PC-9 (cell line): Measurements from ENCODE around the gene NFIX. TPM values are rescaled to one million over a fixed set of nuclear protein-coding genes. Genes with fewer than 3 reads are reported as not detected.

Source experiments
- BruUV-seq: library from RNA; stranded (reverse); fragments of 400-500 nt; replicated peaks from 2 replicates; lab custom pipeline; 2021; lab: Mats Ljungman, UMichigan
- CTCF ChIA-PET: fragments of 300-600 bp; sonication (Branson Sonifier 250); formaldehyde crosslinking; loops from one replicate; lab custom pipeline; 2022; ENCODE audit warnings: antibody characterized with exemption; lab: Charles Lee
- POLR2A ChIA-PET: fragments of 300-600 bp; sonication (Branson Sonifier 250); formaldehyde crosslinking; loops from one replicate; lab custom pipeline; 2022; ENCODE audit warnings: antibody characterized with exemption; ENCODE audit not compliant: unreplicated experiment; lab: Charles Lee
- DNase-seq, 2 experiments: peaks; one replicate each; pipeline versions ENCODE4 v3.0.0 to v3.0.0-alpha.2; 2015 to 2022; ENCODE audit warnings: mixed read lengths in 1 of 2
- H2AFZ ChIP-seq: fragments of 200-600 bp; sonication (generic); 2 replicates; pipeline ENCODE4 v1.8.1; 2017; ENCODE audit warnings: antibody characterized with exemption
- H3F3A ChIP-seq: fragments of 200-600 bp; sonication (generic); 2 replicates; pipeline ENCODE4 v1.8.1; 2017; ENCODE audit warnings: antibody characterized with exemption, mild to moderate bottlenecking, low read depth; ENCODE audit not compliant: insufficient read depth
- H3K27ac ChIP-seq: fragments of 200-600 bp; sonication (generic); 2 replicates; pipeline ENCODE4 v1.6.1; 2016; ENCODE audit warnings: mixed run types
- H3K27me3 ChIP-seq: fragments of 200-600 bp; sonication (generic); 2 replicates; pipeline ENCODE4 v1.6.1; 2016; ENCODE audit warnings: low read depth, mixed run types; ENCODE audit not compliant: insufficient read depth
- H3K36me3 ChIP-seq: fragments of 200-600 bp; sonication (generic); 2 replicates; pipeline ENCODE4 v1.6.1; 2016; ENCODE audit warnings: low read depth, mixed run types
- H3K4me1 ChIP-seq: fragments of 200-600 bp; sonication (generic); replicated peaks from 2 replicates; pipeline ENCODE4 v1.6.1; 2016; ENCODE audit warnings: mixed run types; ENCODE audit not compliant: insufficient read depth
- H3K4me2 ChIP-seq: fragments of 200-600 bp; sonication (generic); 2 replicates; pipeline ENCODE4 v1.6.1; 2017; ENCODE audit warnings: mixed run types
- H3K4me3 ChIP-seq: fragments of 200-600 bp; sonication (generic); 2 replicates; pipeline ENCODE4 v1.6.1; 2016; ENCODE audit warnings: mixed run types
- H3K79me2 ChIP-seq: fragments of 200-600 bp; sonication (generic); 2 replicates; pipeline ENCODE4 v1.6.1; 2017; ENCODE audit warnings: low read depth, mixed run types
- H3K9me2 ChIP-seq: fragments of 200-600 bp; sonication (generic); 2 replicates; pipeline ENCODE4 v1.8.1; 2017; ENCODE audit warnings: mild to moderate bottlenecking; ENCODE audit not compliant: insufficient read depth
- H3K9me3 ChIP-seq: fragments of 200-600 bp; sonication (generic); 2 replicates; pipeline ENCODE4 v1.8.1; 2016; ENCODE audit warnings: low read depth; ENCODE audit not compliant: insufficient read depth
- H4K20me1 ChIP-seq: fragments of 200-600 bp; sonication (generic); 2 replicates; pipeline ENCODE4 v1.8.1; 2017; ENCODE audit not compliant: insufficient read depth
- EZH2 ChIP-seq: fragments of 200-600 bp; sonication (generic); IDR thresholded peaks from 2 replicates; pipeline ENCODE4 v1.8.0; 2017; ENCODE audit warnings: antibody characterized with exemption, low read depth
- intact Hi-C: fragments of 100-400 bp; cut with micrococcal nuclease; formaldehyde crosslinking; loops from one replicate; pipeline ENCODE4 v1.10.0; 2022; ENCODE audit not compliant: unreplicated experiment
- total RNA-seq: library from RNA; stranded (reverse); gene quantifications from 2 replicates; pipeline ENCODE4 v1.2.3, GENCODE V29; 2021
- TF ChIP-seq, protein P1 (sequence below): fragments of 200-600 bp; sonication (generic); conservative IDR thresholded peaks from 2 replicates; pipeline ENCODE4 v1.6.1; 2017; ENCODE audit warnings: mixed run types, antibody characterized with exemption, mild to moderate bottlenecking, moderate library complexity

The NFIX gene
- total RNA-seq, 1 experiment from 2014 or later, result 24.2 TPM

DNA sequence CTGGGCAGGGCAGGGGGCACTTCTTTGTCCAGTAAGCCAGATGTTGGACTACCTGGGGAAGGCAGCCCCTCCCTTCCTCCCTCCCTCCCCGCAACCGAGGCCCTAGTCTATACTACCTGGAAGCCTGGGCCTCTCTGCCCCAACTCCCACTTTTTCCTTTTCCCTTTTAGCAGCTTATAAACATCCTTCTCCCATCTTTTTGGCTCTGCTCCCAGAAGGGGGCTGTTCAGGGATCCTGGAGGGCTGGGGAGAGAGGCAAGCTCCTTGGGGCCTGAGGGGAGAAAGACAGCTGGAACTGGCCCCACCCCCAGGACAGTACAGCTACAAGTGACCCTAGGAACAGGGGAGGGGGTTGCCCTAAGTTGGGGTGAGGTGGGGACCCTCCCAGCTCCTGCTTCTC, 62.5 kb downstream of the NFIX start:
- peaks cover 25% of the 10 kb centered on the region for H3K4me1 ChIP-seq
- no peaks in the 10 kb centered on the region for H3K9me3 ChIP-seq
- H3K4me3 ChIP-seq, result no peak overlapping the region
- peaks cover 4% of the 10 kb centered on the region; the same call in 1 of the 2 replicates for H3F3A ChIP-seq
- BruUV-seq, result no TSS peak
- TF ChIP-seq, protein P1, sequence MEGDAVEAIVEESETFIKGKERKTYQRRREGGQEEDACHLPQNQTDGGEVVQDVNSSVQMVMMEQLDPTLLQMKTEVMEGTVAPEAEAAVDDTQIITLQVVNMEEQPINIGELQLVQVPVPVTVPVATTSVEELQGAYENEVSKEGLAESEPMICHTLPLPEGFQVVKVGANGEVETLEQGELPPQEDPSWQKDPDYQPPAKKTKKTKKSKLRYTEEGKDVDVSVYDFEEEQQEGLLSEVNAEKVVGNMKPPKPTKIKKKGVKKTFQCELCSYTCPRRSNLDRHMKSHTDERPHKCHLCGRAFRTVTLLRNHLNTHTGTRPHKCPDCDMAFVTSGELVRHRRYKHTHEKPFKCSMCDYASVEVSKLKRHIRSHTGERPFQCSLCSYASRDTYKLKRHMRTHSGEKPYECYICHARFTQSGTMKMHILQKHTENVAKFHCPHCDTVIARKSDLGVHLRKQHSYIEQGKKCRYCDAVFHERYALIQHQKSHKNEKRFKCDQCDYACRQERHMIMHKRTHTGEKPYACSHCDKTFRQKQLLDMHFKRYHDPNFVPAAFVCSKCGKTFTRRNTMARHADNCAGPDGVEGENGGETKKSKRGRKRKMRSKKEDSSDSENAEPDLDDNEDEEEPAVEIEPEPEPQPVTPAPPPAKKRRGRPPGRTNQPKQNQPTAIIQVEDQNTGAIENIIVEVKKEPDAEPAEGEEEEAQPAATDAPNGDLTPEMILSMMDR, result no peak
- TF ChIP-seq EZH2, result no peak
- ChIA-PET POLR2A (no interaction called here), CTCF (interaction anchor here (0.6 to 1.1 kb wide), 3 partner anchors 12 to 73 kb away, joined by 3 to 13 read pairs (median 4); no protein-coding TSS in a partner anchor)
- H4K20me1 ChIP-seq, result peaks cover 2% of the 10 kb centered on the region; the same call in 1 of the 2 replicates
- intact Hi-C loops, result no loop called here
- DNase-seq, result no peak
- H2AFZ ChIP-seq, result no peak overlapping the region
- H3K4me2 ChIP-seq, result no peak overlapping the region
- H3K79me2 ChIP-seq, result no peaks in the 10 kb centered on the region
- H3K36me3 ChIP-seq, result no peaks in the 10 kb centered on the region
- H3K9me2 ChIP-seq, result no peaks in the 10 kb centered on the region
- H3K27me3 ChIP-seq, result peaks cover 45% of the 10 kb centered on the region
- no peak overlapping the region for H3K27ac ChIP-seq

DNA sequence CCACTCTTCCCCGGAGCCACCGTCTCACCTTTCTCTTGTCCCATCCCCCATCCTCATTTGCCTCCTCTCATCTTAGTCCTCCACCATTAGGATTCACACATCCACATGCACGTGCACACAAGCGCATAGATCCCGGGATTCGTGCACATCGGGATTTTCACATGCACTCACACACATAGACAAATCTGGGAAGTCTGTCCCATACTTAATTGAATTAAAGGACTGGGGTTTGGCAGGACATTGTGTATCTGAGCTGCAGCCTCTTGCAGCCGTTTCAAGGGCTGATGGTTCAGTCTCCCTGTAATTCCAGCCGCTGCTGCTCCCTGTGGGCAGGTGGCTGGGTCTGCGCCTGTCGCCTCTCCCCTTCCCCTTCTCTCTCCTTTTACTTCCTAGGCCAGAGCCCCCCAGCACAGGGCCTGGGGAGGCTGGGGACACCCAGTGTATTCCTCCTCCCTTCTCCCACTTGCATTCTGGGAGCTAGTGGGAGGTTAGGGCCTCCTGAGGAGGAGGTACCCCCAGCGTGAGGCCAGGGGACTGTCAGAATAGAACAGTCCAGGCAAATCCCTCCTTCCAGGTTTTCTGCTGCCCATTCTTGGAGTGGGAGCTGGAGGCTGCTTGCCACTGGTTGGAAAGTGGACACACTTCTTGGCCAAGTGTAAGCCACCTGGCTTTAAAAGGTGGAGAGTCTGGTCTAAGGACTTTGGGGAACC, 63.8 kb downstream of the NFIX start:
- DNase-seq, result no peak
- no peak for TF ChIP-seq EZH2
- TF ChIP-seq, protein P1, result no peak
- POLR2A ChIA-PET, result no interaction called here
- Histone ChIP-seq H3K4me3 (no peak overlapping the region), H4K20me1 (no peaks in the 10 kb centered on the region; the same call in 1 of the 2 replicates), H3K4me2 (no peak overlapping the region), H2AFZ (no peak overlapping the region), H3K9me2 (no peaks in the 10 kb centered on the region), H3K9me3 (no peaks in the 10 kb centered on the region), H3K36me3 (no peaks in the 10 kb centered on the region), H3K27ac (no peak overlapping the region), H3F3A (no peaks in the 10 kb centered on the region), H3K4me1 (peaks cover 11% of the 10 kb centered on the region), H3K27me3 (peaks cover 53% of the 10 kb centered on the region), H3K79me2 (no peaks in the 10 kb centered on the region)
- CTCF ChIA-PET, result no interaction called here
- no TSS peak for BruUV-seq
- intact Hi-C loops, result no loop called here

DNA sequence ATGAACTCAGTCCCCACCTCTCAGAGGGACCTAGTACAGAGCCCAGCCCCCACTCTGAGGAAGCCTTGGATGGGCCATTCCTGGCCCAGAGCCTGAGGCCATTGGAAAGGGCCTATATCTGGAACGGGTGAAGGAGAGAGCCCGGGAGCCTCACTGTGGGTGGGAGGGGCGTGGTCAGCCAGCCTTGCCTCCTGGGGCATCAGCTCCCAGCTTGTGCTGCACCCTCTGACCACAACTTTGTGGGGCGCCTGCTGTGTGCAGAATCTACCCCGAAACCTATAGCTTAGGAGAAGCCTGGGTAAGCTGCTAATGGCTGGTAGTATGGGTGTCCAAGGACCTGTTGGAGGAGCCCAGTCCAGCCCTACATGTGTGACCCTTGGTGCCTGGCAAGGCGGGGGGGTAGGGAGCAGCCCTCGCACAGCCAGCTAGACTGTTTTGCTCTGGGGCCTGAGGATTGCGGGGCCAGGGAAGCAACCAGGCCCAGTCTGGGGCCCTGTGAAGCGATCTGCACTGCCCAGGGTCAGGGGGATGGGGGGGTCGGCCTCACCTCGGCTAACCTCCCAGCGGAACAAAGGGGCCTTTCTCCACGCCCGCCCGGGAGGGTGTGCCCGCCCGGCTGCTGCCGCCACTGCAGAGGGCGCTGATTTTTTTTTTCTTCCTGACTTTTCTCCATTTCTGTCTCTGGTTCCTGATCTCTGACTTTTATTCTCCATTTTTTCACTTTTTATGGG, 65.1 kb downstream of the NFIX start:
- H3K9me2 ChIP-seq, result no peaks in the 10 kb centered on the region
- peak overlapping the region; percentile 84 for H3K4me2 ChIP-seq
- POLR2A ChIA-PET, result no interaction called here
- H3K27ac ChIP-seq, result no peak overlapping the region
- H3K4me3 ChIP-seq, result no peak overlapping the region
- no peak for TF ChIP-seq EZH2
- TF ChIP-seq, protein P1, result no peak; the same call in 1 of the 2 replicates
- no TSS peak for BruUV-seq
- intact Hi-C loops, result no loop called here
- no peaks in the 10 kb centered on the region for H3K36me3 ChIP-seq
- H3K27me3 ChIP-seq, result peaks cover 52% of the 10 kb centered on the region
- H3K9me3 ChIP-seq, result no peaks in the 10 kb centered on the region
- no peak for DNase-seq
- H3F3A ChIP-seq, result no peaks in the 10 kb centered on the region
- H2AFZ ChIP-seq, result no peak overlapping the region
- CTCF ChIA-PET, result interaction anchor here (0.7 to 2.7 kb wide), 9 partner anchors 10 to 497 kb away, joined by 3 to 23 read pairs (median 5); no protein-coding TSS in a partner anchor
- no peaks in the 10 kb centered on the region for H3K79me2 ChIP-seq
- H3K4me1 ChIP-seq, result peaks cover 5% of the 10 kb centered on the region; the same call in 1 of the 2 replicates
- no peaks in the 10 kb centered on the region; the same call in 1 of the 2 replicates for H4K20me1 ChIP-seq
